Measurements from ENCODE around the gene ZNFX1.

ZNFX1 gene

DNA sequence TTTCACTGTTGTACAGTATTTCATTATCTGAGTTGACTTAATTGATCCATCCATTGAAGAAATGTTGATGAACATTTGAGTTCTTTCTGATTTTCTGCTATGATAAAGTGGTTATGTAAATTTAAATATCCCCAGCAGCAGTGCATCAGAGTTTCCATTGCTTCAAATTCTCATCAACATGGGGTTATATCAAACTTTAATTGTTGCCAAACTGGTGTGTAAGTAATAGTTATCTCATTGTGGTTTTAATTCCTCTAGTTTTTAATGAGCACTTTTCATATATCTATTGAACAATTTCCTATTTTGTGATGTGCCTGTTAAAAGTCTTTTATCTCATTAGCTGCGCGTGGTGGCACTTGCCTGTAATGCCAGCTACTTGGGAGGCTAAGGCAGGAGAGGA lies 18.1 kb downstream of the ZNFX1 start:
- Histone ChIP-seq H3K9me2 (replicated peaks; ENCODE audit: insufficient read depth, low read length) (no peaks in the 10 kb centered on the region), H3K4me3 (ENCODE audit: low read length) (no peak overlapping the region), H3K4me2 (ENCODE audit: low read depth, low read length) (no peak overlapping the region), H3K36me3 (replicated peaks; ENCODE audit: insufficient read depth, low read length) (no peaks in the 10 kb centered on the region), H3F3A (ENCODE audit: insufficient read depth, low read length) (no peaks in the 10 kb centered on the region), H3K79me2 (ENCODE audit: low read length) (no peaks in the 10 kb centered on the region), H3K9ac (ENCODE audit: low read length) (no peak overlapping the region), H3K9me3 (replicated peaks; ENCODE audit: insufficient read depth, low read length) (no peaks in the 10 kb centered on the region), H2AFZ (ENCODE audit: low read length) (no peak overlapping the region), H4K20me1 (ENCODE audit: insufficient read depth, low read length) (no peaks in the 10 kb centered on the region), H3K27me3 (replicated peaks; ENCODE audit: insufficient read depth, low read length) (no peaks in the 10 kb centered on the region), H3K27ac (ENCODE audit: low read length) (no peak overlapping the region), H3K4me1 (ENCODE audit: low read length) (no peaks in the 10 kb centered on the region)
- TF ChIP-seq EZH2phosphoT487 (IDR thresholded peaks at IDR 0.05; ENCODE audit: low read length) (no peak), EZH2 (optimal IDR thresholded peaks at IDR 0.05; ENCODE audit: low read depth, low read length) (no peak)
- TF ChIP-seq, protein P1, sequence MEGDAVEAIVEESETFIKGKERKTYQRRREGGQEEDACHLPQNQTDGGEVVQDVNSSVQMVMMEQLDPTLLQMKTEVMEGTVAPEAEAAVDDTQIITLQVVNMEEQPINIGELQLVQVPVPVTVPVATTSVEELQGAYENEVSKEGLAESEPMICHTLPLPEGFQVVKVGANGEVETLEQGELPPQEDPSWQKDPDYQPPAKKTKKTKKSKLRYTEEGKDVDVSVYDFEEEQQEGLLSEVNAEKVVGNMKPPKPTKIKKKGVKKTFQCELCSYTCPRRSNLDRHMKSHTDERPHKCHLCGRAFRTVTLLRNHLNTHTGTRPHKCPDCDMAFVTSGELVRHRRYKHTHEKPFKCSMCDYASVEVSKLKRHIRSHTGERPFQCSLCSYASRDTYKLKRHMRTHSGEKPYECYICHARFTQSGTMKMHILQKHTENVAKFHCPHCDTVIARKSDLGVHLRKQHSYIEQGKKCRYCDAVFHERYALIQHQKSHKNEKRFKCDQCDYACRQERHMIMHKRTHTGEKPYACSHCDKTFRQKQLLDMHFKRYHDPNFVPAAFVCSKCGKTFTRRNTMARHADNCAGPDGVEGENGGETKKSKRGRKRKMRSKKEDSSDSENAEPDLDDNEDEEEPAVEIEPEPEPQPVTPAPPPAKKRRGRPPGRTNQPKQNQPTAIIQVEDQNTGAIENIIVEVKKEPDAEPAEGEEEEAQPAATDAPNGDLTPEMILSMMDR (IDR thresholded peaks at IDR 0.05; ENCODE audit: low read length), result no peak
- no peak for DNase-seq

DNA sequence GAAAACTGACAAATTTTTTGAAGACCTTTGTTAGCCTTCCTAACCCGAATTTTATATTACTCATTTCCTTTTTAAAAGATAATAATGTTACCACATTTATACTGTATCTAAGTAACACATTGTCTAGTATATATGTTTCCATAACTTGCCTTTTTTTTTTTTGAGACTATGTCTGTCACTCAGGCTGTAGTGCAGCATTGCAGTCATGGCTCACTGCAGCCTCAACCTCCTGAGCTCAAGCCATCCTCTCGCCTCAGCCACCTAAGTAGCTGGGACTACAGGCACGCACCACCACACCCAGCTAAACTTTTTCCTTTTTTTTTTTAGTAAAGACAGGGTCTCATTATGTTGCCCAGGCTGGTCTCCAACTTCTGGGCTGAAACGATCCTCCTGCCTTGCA lies 18.6 kb downstream of the ZNFX1 start:
- no peak overlapping the region for H2AFZ ChIP-seq (ENCODE audit: low read length)
- no peaks in the 10 kb centered on the region for H3K36me3 ChIP-seq (replicated peaks; ENCODE audit: insufficient read depth, low read length)
- no peaks in the 10 kb centered on the region for H3F3A ChIP-seq (ENCODE audit: insufficient read depth, low read length)
- H3K4me2 ChIP-seq (ENCODE audit: low read depth, low read length), result no peak overlapping the region
- H3K9me2 ChIP-seq (replicated peaks; ENCODE audit: insufficient read depth, low read length), result no peaks in the 10 kb centered on the region
- H3K27me3 ChIP-seq (replicated peaks; ENCODE audit: insufficient read depth, low read length), result no peaks in the 10 kb centered on the region
- H3K9ac ChIP-seq (ENCODE audit: low read length), result no peak overlapping the region
- no peaks in the 10 kb centered on the region for H3K79me2 ChIP-seq (ENCODE audit: low read length)
- no peak overlapping the region for H3K27ac ChIP-seq (ENCODE audit: low read length)
- no peaks in the 10 kb centered on the region for H4K20me1 ChIP-seq (ENCODE audit: insufficient read depth, low read length)
- DNase-seq, result no peak
- no peaks in the 10 kb centered on the region for H3K4me1 ChIP-seq (ENCODE audit: low read length)
- H3K4me3 ChIP-seq (ENCODE audit: low read length), result no peak overlapping the region
- TF ChIP-seq, protein P1 (IDR thresholded peaks at IDR 0.05; ENCODE audit: low read length), result no peak
- TF ChIP-seq EZH2phosphoT487 (IDR thresholded peaks at IDR 0.05; ENCODE audit: low read length), result no peak
- TF ChIP-seq EZH2 (optimal IDR thresholded peaks at IDR 0.05; ENCODE audit: low read depth, low read length), result no peak
- H3K9me3 ChIP-seq (replicated peaks; ENCODE audit: insufficient read depth, low read length), result no peaks in the 10 kb centered on the region

DNA sequence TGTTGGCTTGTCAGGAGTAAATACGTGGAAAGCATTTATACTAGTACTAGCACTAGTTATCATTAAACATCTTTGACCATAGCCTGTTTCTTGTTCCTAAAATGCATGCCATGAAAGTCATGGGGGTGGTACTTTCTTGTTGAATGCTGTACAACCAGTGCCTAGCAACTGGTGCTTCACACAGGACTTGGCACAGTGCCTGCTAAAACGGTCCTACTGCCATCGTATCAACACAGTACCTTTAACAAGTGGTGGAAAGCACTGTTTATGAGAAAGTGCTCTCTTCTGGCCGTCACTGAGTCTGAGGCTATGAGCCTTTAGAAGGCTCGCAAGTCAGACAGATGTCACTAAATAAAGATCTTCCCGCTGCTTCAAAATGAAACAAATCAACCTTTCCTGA lies 21.6 kb downstream of the ZNFX1 start:
- H3K4me3 ChIP-seq (ENCODE audit: low read length), result no peak overlapping the region

More for the DNA sequence above, 21.6 kb downstream of the ZNFX1 start:
- TF ChIP-seq EZH2phosphoT487 (IDR thresholded peaks at IDR 0.05; ENCODE audit: low read length) (no peak), EZH2 (optimal IDR thresholded peaks at IDR 0.05; ENCODE audit: low read depth, low read length) (no peak)
- TF ChIP-seq, protein P1 (IDR thresholded peaks at IDR 0.05; ENCODE audit: low read length), result no peak
- Histone ChIP-seq H2AFZ (ENCODE audit: low read length) (no peak overlapping the region), H3K27ac (ENCODE audit: low read length) (no peak overlapping the region), H3K9me2 (replicated peaks; ENCODE audit: insufficient read depth, low read length) (no peaks in the 10 kb centered on the region), H3F3A (ENCODE audit: insufficient read depth, low read length) (no peaks in the 10 kb centered on the region), H4K20me1 (ENCODE audit: insufficient read depth, low read length) (no peaks in the 10 kb centered on the region), H3K4me1 (ENCODE audit: low read length) (no peaks in the 10 kb centered on the region), H3K79me2 (ENCODE audit: low read length) (no peaks in the 10 kb centered on the region), H3K36me3 (replicated peaks; ENCODE audit: insufficient read depth, low read length) (no peaks in the 10 kb centered on the region), H3K9ac (ENCODE audit: low read length) (no peak overlapping the region), H3K4me2 (ENCODE audit: low read depth, low read length) (no peak overlapping the region), H3K9me3 (replicated peaks; ENCODE audit: insufficient read depth, low read length) (no peaks in the 10 kb centered on the region), H3K27me3 (replicated peaks; ENCODE audit: insufficient read depth, low read length) (no peaks in the 10 kb centered on the region)
- DNase-seq, result no peak
